ENCODE results near the gene PRR23E. TPM values are rescaled to one million over a fixed set of nuclear protein-coding genes. Genes with fewer than 3 reads are reported as not detected.
A peak's percentile ranks its signal among the peaks of the same experiment; 100 is the strongest.

The PRR23E gene, protein sequence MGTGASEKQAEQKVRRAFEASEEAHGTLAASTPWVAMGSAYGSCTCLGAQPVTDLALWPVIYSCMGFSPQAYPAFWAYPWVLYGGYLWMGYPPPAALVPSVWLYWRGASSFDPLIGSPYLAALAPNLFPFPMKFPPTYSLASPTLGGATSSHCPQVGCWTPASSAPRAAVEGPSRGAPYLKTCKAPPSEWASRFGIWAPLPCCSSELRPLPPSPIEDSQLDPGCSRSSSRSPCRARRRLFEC
- total RNA-seq (not detected), polyA plus RNA-seq (not detected)
- long read RNA-seq, donor 1: 0 reads
- long read RNA-seq, donor 2: 0 reads
- long read RNA-seq, donor 3: 0 reads
- long read RNA-seq, donor 4: 0 reads

DNA sequence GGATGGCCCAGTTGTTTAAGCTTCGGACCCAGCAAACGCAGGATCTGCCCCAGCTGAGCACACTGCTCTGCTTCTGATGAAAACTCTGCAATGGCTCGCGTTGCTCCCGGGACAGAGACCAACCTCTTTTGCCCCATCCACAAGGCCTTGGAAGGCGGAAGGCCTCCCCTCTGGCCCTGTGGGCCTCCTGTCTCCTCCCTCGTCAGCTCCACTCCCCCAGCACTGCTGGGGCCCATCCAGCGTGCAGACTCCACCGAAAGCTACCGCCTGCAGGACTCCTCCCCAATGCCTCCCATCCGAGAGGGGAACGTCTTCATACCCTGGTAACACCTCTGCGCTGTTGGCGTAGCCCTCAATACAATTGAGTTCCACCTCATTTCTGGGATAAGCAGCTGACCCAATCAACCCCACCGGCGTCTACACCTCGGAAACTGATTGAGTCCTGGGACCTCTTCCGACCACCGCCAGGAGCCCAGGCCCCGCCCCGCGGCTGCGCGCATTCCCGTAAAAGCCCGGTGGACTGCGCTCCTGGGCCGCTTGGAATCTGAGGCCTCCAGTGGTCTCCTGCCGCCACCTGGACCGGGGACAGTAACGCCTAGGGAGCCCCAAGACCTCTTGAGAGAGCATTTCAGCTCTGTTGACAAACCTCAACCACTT lies at the start of gene PRR23E:
Gene PRR23E, plus strand, starts transcription at position 556 of the 657 bp plus-strand sequence. CDS start 3,555 bp downstream, outside the sequence.
- no peaks in the 10 kb centered on the region for H3K27me3 ChIP-seq (ENCODE audit: control insufficient read depth, insufficient read depth)
- peak in 1 of 2 donors; percentile 19 for ATAC-seq

DNA sequence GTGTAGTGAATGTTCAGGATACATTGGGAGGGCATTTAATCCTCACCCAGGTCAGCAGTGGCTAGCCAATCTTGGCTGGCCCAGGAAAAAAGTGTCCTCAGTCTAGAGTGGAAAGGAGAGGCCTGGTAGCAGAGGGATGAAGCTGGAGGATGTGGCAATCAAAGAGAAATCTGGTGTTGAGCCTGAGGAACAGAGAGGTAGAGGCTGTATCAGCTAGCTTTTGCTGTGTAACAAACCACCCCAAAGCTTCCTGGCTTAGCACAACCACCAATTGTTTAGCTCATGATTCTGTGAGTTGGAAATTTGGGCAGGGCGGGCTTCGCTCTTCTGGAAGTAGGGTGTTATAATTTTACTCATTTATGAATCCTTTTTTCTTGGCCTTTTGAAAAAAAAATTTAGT lies 49.8 kb upstream of the PRR23E start:
- H3K27me3 ChIP-seq (ENCODE audit: control insufficient read depth, insufficient read depth): no peaks in the 10 kb centered on the region
- no peaks in the 10 kb centered on the region for H3K4me1 ChIP-seq (ENCODE audit: control insufficient read depth, insufficient read depth, low read length)
- no peak for DNase-seq
- no peaks in the 10 kb centered on the region for H3K9me3 ChIP-seq (ENCODE audit: control insufficient read depth, low read length)
- H3K27ac ChIP-seq (ENCODE audit: low read length): no peak overlapping the region
- 100% methylated on average over 2 of the region's 2 CpGs for WGBS
- no peak overlapping the region for H3K4me3 ChIP-seq (ENCODE audit: low read length)
- ATAC-seq: no peak
- intact Hi-C loops (cut with DNase I): no loop called here

More for the DNA sequence above, at the start of gene PRR23E:
- Histone ChIP-seq H3K4me1 (ENCODE audit: control insufficient read depth, insufficient read depth, low read length) (no peaks in the 10 kb centered on the region), H3K9me3 (ENCODE audit: control insufficient read depth, low read length) (no peaks in the 10 kb centered on the region), H3K27ac (ENCODE audit: low read length) (no peak within 1 kb of the TSS), H3K4me3 (ENCODE audit: low read length) (no peak within 1 kb of the TSS)
- DNase-seq: no peak
- intact Hi-C loops (cut with DNase I): no loop called here
- WGBS: 90% methylated on average over 31 of the region's 31 CpGs

- no peaks in the 10 kb centered on the region for H3K27me3 ChIP-seq (ENCODE audit: control insufficient read depth, insufficient read depth)
- H3K9me3 ChIP-seq (ENCODE audit: control insufficient read depth, low read length): no peaks in the 10 kb centered on the region
- no peak for DNase-seq
- 84% methylated on average over 6 of the region's 6 CpGs for WGBS
- no peak overlapping the region for H3K27ac ChIP-seq (ENCODE audit: low read length)
- no peaks in the 10 kb centered on the region for H3K4me1 ChIP-seq (ENCODE audit: control insufficient read depth, insufficient read depth, low read length)
- no peak overlapping the region for H3K4me3 ChIP-seq (ENCODE audit: low read length)
- intact Hi-C loops (cut with DNase I): no loop called here
- ATAC-seq: no peak
Measured at GRCh38 chr3:127144631-127145030, 48.3 kb upstream of the PRR23E start.

GRCh38 chr3:127145266-127145665 lies 47.7 kb upstream of the PRR23E start:
- 85% methylated on average over 6 of the region's 6 CpGs for WGBS

DNA sequence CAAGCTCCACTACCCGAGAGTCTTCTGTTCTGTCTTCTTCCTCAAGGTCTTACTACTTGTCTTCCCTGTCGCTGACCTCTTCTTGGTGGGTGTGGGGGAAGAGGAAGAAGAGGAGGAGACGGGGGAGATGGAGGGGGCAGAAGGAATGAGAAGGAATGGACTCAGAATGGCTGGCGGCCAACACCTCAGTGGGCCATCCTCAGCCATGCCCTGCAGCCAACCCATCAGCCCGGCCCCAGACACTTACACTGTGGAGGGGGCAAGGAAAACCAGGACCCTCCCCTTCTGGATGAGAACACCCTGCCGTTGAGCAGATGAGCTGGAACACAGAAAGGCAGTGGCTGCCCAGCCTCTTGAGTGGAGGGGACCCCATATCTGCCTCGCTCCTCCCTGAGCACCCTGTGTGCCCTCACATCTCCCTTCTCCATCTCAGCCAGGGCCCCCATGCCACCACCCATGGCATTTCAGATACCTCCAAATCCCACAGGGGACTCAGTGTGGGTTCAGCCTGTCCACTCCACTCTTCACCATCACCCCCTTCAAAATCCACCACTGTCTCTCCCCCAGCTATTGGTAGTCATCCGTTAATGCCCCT lies 45.5 kb upstream of the PRR23E start:
- Histone ChIP-seq H3K27me3 (ENCODE audit: control insufficient read depth, insufficient read depth) (no peaks in the 10 kb centered on the region), H3K27ac (ENCODE audit: low read length) (no peak overlapping the region), H3K4me3 (ENCODE audit: low read length) (no peak overlapping the region), H3K9me3 (ENCODE audit: control insufficient read depth, low read length) (no peaks in the 10 kb centered on the region), H3K4me1 (ENCODE audit: control insufficient read depth, insufficient read depth, low read length) (no peaks in the 10 kb centered on the region)
- intact Hi-C loops (cut with DNase I): no loop called here
- ATAC-seq: no peak
- 74% methylated on average over 8 of the region's 8 CpGs for WGBS
- no peak for DNase-seq

More at GRCh38 chr3:127145266-127145665, 47.7 kb upstream of the PRR23E start:
- Histone ChIP-seq H3K4me3 (ENCODE audit: low read length) (no peak overlapping the region), H3K27ac (ENCODE audit: low read length) (no peak overlapping the region), H3K27me3 (ENCODE audit: control insufficient read depth, insufficient read depth) (no peaks in the 10 kb centered on the region), H3K4me1 (ENCODE audit: control insufficient read depth, insufficient read depth, low read length) (no peaks in the 10 kb centered on the region), H3K9me3 (ENCODE audit: control insufficient read depth, low read length) (no peaks in the 10 kb centered on the region)
- intact Hi-C loops (cut with DNase I): no loop called here
- ATAC-seq: no peak
- DNase-seq: no peak

GRCh38 chr3:127149621-127150310 lies 43.2 kb upstream of the PRR23E start:
- no peaks in the 10 kb centered on the region for H3K27me3 ChIP-seq (ENCODE audit: control insufficient read depth, insufficient read depth)
- H3K4me1 ChIP-seq (ENCODE audit: control insufficient read depth, insufficient read depth, low read length): no peaks in the 10 kb centered on the region
- no peak overlapping the region for H3K4me3 ChIP-seq (ENCODE audit: low read length)
- WGBS: 77% methylated on average over 6 of the region's 6 CpGs
- no peaks in the 10 kb centered on the region for H3K9me3 ChIP-seq (ENCODE audit: control insufficient read depth, low read length)
- intact Hi-C loops (cut with DNase I): no loop called here
- ATAC-seq (no peak), DNase-seq (no peak)
- H3K27ac ChIP-seq (ENCODE audit: low read length): no peak overlapping the region

DNA sequence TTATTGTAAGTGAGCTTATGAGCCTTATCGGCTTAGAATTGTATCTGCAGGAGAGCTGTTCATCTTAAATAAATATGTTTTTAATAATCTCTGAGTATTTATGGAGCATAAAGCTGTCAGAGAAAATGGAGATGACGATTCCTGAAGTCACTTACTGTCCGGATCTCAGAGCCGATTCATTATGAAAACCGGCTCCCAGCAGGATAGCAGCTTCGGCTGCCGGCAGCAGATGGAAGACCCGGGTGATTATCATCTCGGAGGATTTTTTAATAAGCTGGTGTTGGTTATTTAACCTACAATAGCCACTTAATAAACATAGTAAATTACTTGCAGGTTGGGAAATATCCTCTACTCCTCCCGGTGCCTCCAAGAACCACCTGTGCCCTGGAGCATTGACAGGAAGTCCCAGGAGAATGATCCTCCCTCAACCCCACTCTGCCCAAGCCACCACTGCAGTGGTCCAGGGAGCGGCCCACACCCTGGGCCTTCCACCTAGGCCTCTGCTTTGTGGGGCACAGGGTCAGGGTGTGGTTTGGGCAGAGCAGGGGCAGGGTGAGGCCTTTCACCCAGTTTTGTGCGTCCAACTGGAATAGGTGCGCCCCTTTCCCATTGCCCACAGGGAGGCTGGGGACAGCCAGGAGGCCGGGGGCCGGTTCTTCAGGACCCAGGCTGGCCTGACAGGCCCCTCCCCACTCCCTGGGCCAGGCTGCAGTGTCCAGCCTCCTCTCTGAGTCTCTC lies 42.2 kb upstream of the PRR23E start:
- Histone ChIP-seq H3K9me3 (ENCODE audit: control insufficient read depth, low read length) (no peaks in the 10 kb centered on the region), H3K27ac (ENCODE audit: low read length) (no peak overlapping the region), H3K4me3 (ENCODE audit: low read length) (no peak overlapping the region), H3K27me3 (ENCODE audit: control insufficient read depth, insufficient read depth) (no peaks in the 10 kb centered on the region), H3K4me1 (ENCODE audit: control insufficient read depth, insufficient read depth, low read length) (no peaks in the 10 kb centered on the region)
- DNase-seq: no peak
- WGBS: 85% methylated on average over 15 of the region's 15 CpGs
- ATAC-seq: no peak
- intact Hi-C loops (cut with DNase I): no loop called here

- H3K27ac ChIP-seq (ENCODE audit: low read length): no peak overlapping the region
- WGBS: 91% methylated on average over 9 of the region's 9 CpGs
- no peak for ATAC-seq
- no peaks in the 10 kb centered on the region for H3K9me3 ChIP-seq (ENCODE audit: control insufficient read depth, low read length)
- no peaks in the 10 kb centered on the region for H3K4me1 ChIP-seq (ENCODE audit: control insufficient read depth, insufficient read depth, low read length)
- H3K4me3 ChIP-seq (ENCODE audit: low read length): no peak overlapping the region
- no peaks in the 10 kb centered on the region for H3K27me3 ChIP-seq (ENCODE audit: control insufficient read depth, insufficient read depth)
- intact Hi-C loops (cut with DNase I): no loop called here
- no peak for DNase-seq
Measured at GRCh38 chr3:127151251-127151564, 41.7 kb upstream of the PRR23E start.

- no peak for DNase-seq
- no peak overlapping the region for H3K4me3 ChIP-seq (ENCODE audit: low read length)
- ATAC-seq: no peak
- H3K4me1 ChIP-seq (ENCODE audit: control insufficient read depth, insufficient read depth, low read length): no peaks in the 10 kb centered on the region
- no peaks in the 10 kb centered on the region for H3K9me3 ChIP-seq (ENCODE audit: control insufficient read depth, low read length)
- intact Hi-C loops (cut with DNase I): no loop called here
- no peak overlapping the region for H3K27ac ChIP-seq (ENCODE audit: low read length)
- WGBS: 74% methylated on average over 2 of the region's 2 CpGs
- H3K27me3 ChIP-seq (ENCODE audit: control insufficient read depth, insufficient read depth): no peaks in the 10 kb centered on the region
Measured at GRCh38 chr3:127151992-127152650, 40.8 kb upstream of the PRR23E start.

DNA sequence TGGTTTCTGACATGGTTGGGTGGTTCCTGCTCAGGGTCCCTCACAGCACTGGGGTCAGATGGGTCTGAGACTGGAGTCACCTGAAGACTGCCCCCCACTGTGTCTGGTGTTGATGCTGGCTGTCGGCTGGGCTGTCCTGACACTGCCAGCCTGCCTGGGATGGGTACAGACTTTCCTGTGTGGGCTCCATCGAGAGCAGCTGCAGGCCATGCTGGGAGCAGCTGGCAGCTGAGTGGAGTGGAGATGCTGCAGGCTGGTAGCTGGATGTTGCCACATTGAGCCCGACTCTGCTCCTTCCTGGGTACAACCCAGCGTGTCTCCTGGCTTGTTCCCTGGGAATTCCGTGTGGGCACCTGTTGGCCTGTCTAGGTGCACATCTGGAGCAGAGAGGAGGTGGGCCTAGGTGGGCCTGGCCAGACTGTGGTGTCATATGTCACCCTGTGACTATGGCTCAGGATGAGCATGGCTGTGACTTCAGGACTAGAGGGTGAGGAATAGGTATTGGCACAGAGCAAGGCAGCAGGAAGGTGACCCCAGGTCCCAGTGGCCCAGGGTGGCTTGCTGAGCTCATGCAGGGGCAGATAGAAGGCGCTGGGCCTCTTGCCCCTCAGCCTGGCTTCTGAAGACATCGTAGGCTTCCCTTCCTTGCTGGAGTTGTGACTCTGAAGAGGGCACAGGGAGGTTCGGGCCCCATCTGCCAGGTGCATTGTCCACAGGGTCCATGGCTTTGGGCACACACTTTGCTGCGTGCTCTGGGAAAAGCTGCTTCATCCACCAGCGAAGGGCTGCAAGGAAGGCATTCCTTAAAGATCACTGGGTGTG lies 40.0 kb upstream of the PRR23E start:
- no peak for ATAC-seq
- no peak overlapping the region for H3K27ac ChIP-seq (ENCODE audit: low read length)
- H3K4me3 ChIP-seq (ENCODE audit: low read length): no peak overlapping the region
- intact Hi-C loops (cut with DNase I): no loop called here
- H3K9me3 ChIP-seq (ENCODE audit: control insufficient read depth, low read length): no peaks in the 10 kb centered on the region
- no peaks in the 10 kb centered on the region for H3K27me3 ChIP-seq (ENCODE audit: control insufficient read depth, insufficient read depth)
- DNase-seq: no peak
- H3K4me1 ChIP-seq (ENCODE audit: control insufficient read depth, insufficient read depth, low read length): no peaks in the 10 kb centered on the region
- WGBS: 83% methylated on average over 10 of the region's 10 CpGs
